ENCODE data around the gene SPATA13. TPM values are rescaled to one million over a fixed set of nuclear protein-coding genes. Genes with fewer than 3 reads are reported as not detected.

SPATA13 gene
- total and polyA plus RNA-seq, 2 donors (not counting 1 experiment from before 2014, with no cell fraction given), result 5.7 to 8.3 TPM

- ATAC-seq (ENCODE audit: low read depth) (no peak), DNase-seq (no peak)
- intact Hi-C loops (cut with micrococcal nuclease), result no loop called here
- TF ChIP-seq EZH2 (IDR thresholded peaks at IDR 0.05; ENCODE audit: borderline replicate concordance, insufficient read depth, low read depth, low read length, poor library complexity, severe bottlenecking) (no peak), CTCF (IDR thresholded peaks at IDR 0.05) (no peak)
- POLR2A ChIA-PET, result no interaction called here
- Mint-ChIP-seq H3K4me3 (no peak overlapping the region), H3K9me3 (ENCODE audit: insufficient read depth) (peaks cover 6% of the 10 kb centered on the region), H3K4me1 (peaks cover 6% of the 10 kb centered on the region), H3K27me3 (peaks cover 56% of the 10 kb centered on the region), H3K27ac (no peak overlapping the region)
- H3K4me1 ChIP-seq (ENCODE audit: control insufficient read depth in 2 of 2, insufficient read depth in 2 of 2, low read length in 2 of 2), result peaks cover 4% of the 10 kb centered on the region in 2 donors
- CTCF ChIA-PET, result no interaction called here
- no peaks in the 10 kb centered on the region for H4K20me1 ChIP-seq (ENCODE audit: control insufficient read depth, insufficient read depth, low read length, poor library complexity, severe bottlenecking)
- H3K4me2 ChIP-seq (replicated peaks; ENCODE audit: low read depth, low read length, poor library complexity, severe bottlenecking), result no peak overlapping the region
- no peak overlapping the region for H2AFZ ChIP-seq (ENCODE audit: insufficient read depth, low read depth, low read length, poor library complexity, severe bottlenecking)
- H3K4me3 ChIP-seq (ENCODE audit: control extremely low read depth in 1 of 5, extremely low read depth in 1 of 5, insufficient read depth in 1 of 5, low read depth in 2 of 5, low read length in 4 of 5), result no peak overlapping the region
- peaks cover 0 to 22% (median 7%) of the 10 kb centered on the region in 4 experiments for H3K27me3 ChIP-seq (replicated peaks in 1 of 4; ENCODE audit: control extremely low read depth in 1 of 4, control insufficient read depth in 3 of 4, insufficient read depth in 4 of 4, low read length in 3 of 4)
- H3K36me3 ChIP-seq (replicated peaks in 1 of 2; ENCODE audit: control extremely low read depth in 1 of 2, control insufficient read depth in 1 of 2, extremely low read depth in 1 of 2, insufficient read depth in 2 of 2, low read length in 1 of 2), result no peaks in the 10 kb centered on the region
- H3K79me2 ChIP-seq (ENCODE audit: control insufficient read depth, insufficient read depth, low read length), result no peaks in the 10 kb centered on the region
- no peak overlapping the region for H3K9ac ChIP-seq (ENCODE audit: low read length)
- WGBS (ENCODE audit: insufficient coverage), result 61% methylated on average over 6 of the region's 12 CpGs
- H3K9me3 ChIP-seq (ENCODE audit: control extremely low read depth in 1 of 3, control insufficient read depth in 2 of 3, insufficient read depth in 1 of 3, low read length in 2 of 3), result peaks cover 0 to 10% (median 7%) of the 10 kb centered on the region in 3 donors
- H3K27ac ChIP-seq (ENCODE audit: low read length in 2 of 2), result no peak overlapping the region
Observed at GRCh38 chr13:24129914-24130774, 30.4 kb upstream of the SPATA13 start.

GRCh38 chr13:24131749-24132148 lies 28.8 kb upstream of the SPATA13 start:
- WGBS (ENCODE audit: insufficient coverage), result no CpG with 5 or more reads among the region's 1 CpG
- no peak for TF ChIP-seq CTCF (IDR thresholded peaks at IDR 0.05)
- no peak for TF ChIP-seq EZH2 (IDR thresholded peaks at IDR 0.05; ENCODE audit: borderline replicate concordance, insufficient read depth, low read depth, low read length, poor library complexity, severe bottlenecking)
- Mint-ChIP-seq H3K9me3 (ENCODE audit: insufficient read depth) (peaks cover 6% of the 10 kb centered on the region), H3K27ac (no peak overlapping the region), H3K4me3 (no peak overlapping the region), H3K4me1 (no peaks in the 10 kb centered on the region), H3K27me3 (peaks cover 43% of the 10 kb centered on the region)
- Histone ChIP-seq H3K9ac (ENCODE audit: low read length) (no peak overlapping the region), H3K9me3 (ENCODE audit: control extremely low read depth in 1 of 3, control insufficient read depth in 2 of 3, insufficient read depth in 1 of 3, low read length in 2 of 3) (peaks cover 0 to 10% (median 7%) of the 10 kb centered on the region in 3 donors), H2AFZ (ENCODE audit: insufficient read depth, low read depth, low read length, poor library complexity, severe bottlenecking) (no peak overlapping the region), H3K4me1 (ENCODE audit: control insufficient read depth in 2 of 2, insufficient read depth in 2 of 2, low read length in 2 of 2) (no peaks in the 10 kb centered on the region), H3K79me2 (ENCODE audit: control insufficient read depth, insufficient read depth, low read length) (no peaks in the 10 kb centered on the region), H3K27ac (ENCODE audit: low read length in 2 of 2) (no peak overlapping the region), H3K36me3 (replicated peaks in 1 of 2; ENCODE audit: control extremely low read depth in 1 of 2, control insufficient read depth in 1 of 2, extremely low read depth in 1 of 2, insufficient read depth in 2 of 2, low read length in 1 of 2) (no peaks in the 10 kb centered on the region), H3K4me3 (ENCODE audit: control extremely low read depth in 1 of 5, extremely low read depth in 1 of 5, insufficient read depth in 1 of 5, low read depth in 2 of 5, low read length in 4 of 5) (no peak overlapping the region), H3K4me2 (replicated peaks; ENCODE audit: low read depth, low read length, poor library complexity, severe bottlenecking) (no peak overlapping the region), H3K27me3 (replicated peaks in 1 of 4; ENCODE audit: control extremely low read depth in 1 of 4, control insufficient read depth in 3 of 4, insufficient read depth in 4 of 4, low read length in 3 of 4) (peaks cover 0 to 11% (median 5%) of the 10 kb centered on the region in 4 experiments), H4K20me1 (ENCODE audit: control insufficient read depth, insufficient read depth, low read length, poor library complexity, severe bottlenecking) (no peaks in the 10 kb centered on the region)
- intact Hi-C loops (cut with micrococcal nuclease), result no loop called here
- DNase-seq (no peak), ATAC-seq (ENCODE audit: low read depth) (no peak)
- ChIA-PET CTCF (no interaction called here), POLR2A (no interaction called here)

Data from B cell (primary cell).